Neural progenitor cell (in vitro differentiated cells): ENCODE data around the gene CCDC167.

ENCODE experiments used
- CTCF ChIP-seq: fragments of 200-600 bp; sonication (generic); IDR thresholded peaks from 2 replicates; pipeline ENCODE4 v1.5.1; 2017; ENCODE audit warnings: antibody characterized with exemption, mild to moderate bottlenecking
- EZH2phosphoT487 ChIP-seq: fragments of 200-600 bp; sonication (generic); IDR thresholded peaks from 2 replicates; pipeline ENCODE4 v1.6.1; 2017; ENCODE audit warnings: antibody characterized with exemption

GRCh38 chr6:37524025-37524969 is 24.6 kb upstream of the CCDC167 start:
- no peak for TF ChIP-seq CTCF
- no peak for TF ChIP-seq EZH2phosphoT487
